GM12878 (cell line): ENCODE measurements around the gene ITGA11. TPM values are rescaled to one million over a fixed set of nuclear protein-coding genes. Genes with fewer than 3 reads are reported as not detected.

Experiments
- ATAC-seq: fragments of 200-7000 bp; cut with Tn5 transposase; 3 replicates; pipeline ENCODE4 v1.9.1; 2020; ENCODE audit warnings: mild to moderate bottlenecking, moderate library complexity
- BruUV-seq: library from RNA; stranded (reverse); fragments of 400-500 nt; replicated peaks from 2 replicates; lab custom pipeline; 2021; lab: Mats Ljungman, UMichigan
- CTCF ChIA-PET: fragments of 300-600 bp; sonication (Branson Sonifier 250); formaldehyde crosslinking; extraction: SDS; loops from one replicate; lab custom pipeline; 2021; ENCODE audit warnings: inconsistent platforms; lab: Yijun Ruan, JAX
- POLR2A ChIA-PET: fragments of 350-600 bp; formaldehyde crosslinking; extraction: SDS; loops from one replicate; lab custom pipeline; 2021; ENCODE audit warnings: inconsistent platforms; lab: Charles Lee
- RAD21 ChIA-PET: fragments of 300-600 bp; sonication (Branson Sonifier 250); formaldehyde crosslinking; loops from one replicate; lab custom pipeline; 2023; ENCODE audit warnings: antibody characterized with exemption; ENCODE audit not compliant: unreplicated experiment; lab: Charles Lee
- SMC1A ChIA-PET: fragments of 300-600 bp; sonication (Branson Sonifier 250); formaldehyde crosslinking; loops from one replicate; lab custom pipeline; 2023; ENCODE audit not compliant: unreplicated experiment, uncharacterized antibody; lab: Charles Lee
- DNase-seq: peaks from one replicate; pipeline ENCODE4 v3.0.0-alpha.2; 2011; ENCODE audit warnings: low read depth, low spot score
- FAIRE-seq: peaks from 3 replicates; lab custom pipeline; 2011; peaks lifted over from hg19 to GRCh38; lab: Jason Lieb, UNC
- H2AFZ ChIP-seq: 2 replicates; pipeline ENCODE4 v1.6.0; 2011; ENCODE audit warnings: low read depth, low read length, control low read depth; ENCODE audit not compliant: control insufficient read depth
- H3K27ac ChIP-seq: 2 replicates; pipeline ENCODE4 v1.5.1; 2011; ENCODE audit warnings: control low read depth; ENCODE audit not compliant: control insufficient read depth, insufficient read depth
- H3K27me3 ChIP-seq, 2 experiments: replicated peaks in 1 of 2; 2 replicates each; pipeline versions ENCODE4 v1.6.0 to v1.6.1; 2011; ENCODE audit warnings: low read length in 1 of 2; ENCODE audit not compliant: control insufficient read depth in 2 of 2, insufficient read depth in 2 of 2
- H3K36me3 ChIP-seq, 2 experiments: 2 replicates each; pipeline ENCODE4 v1.5.1; 2011; ENCODE audit warnings: low read length in 1 of 2; ENCODE audit not compliant: control insufficient read depth in 2 of 2, insufficient read depth in 2 of 2
- H3K4me1 ChIP-seq: 2 replicates; pipeline ENCODE4 v1.6.1; 2011; ENCODE audit warnings: mild to moderate bottlenecking, low read length, moderate library complexity, mixed read lengths; ENCODE audit not compliant: control insufficient read depth, insufficient read depth
- H3K4me2 ChIP-seq: 2 replicates; pipeline ENCODE4 v1.6.0; 2011; ENCODE audit warnings: control low read depth; ENCODE audit not compliant: control insufficient read depth, insufficient read depth
- H3K4me3 ChIP-seq: fragments of 200-600 bp; sonication (generic); 2 replicates; pipeline ENCODE4 v1.5.1; 2016
- H3K79me2 ChIP-seq: 2 replicates; pipeline ENCODE4 v1.6.0; 2011; ENCODE audit warnings: low read length; ENCODE audit not compliant: control insufficient read depth, insufficient read depth
- H3K9ac ChIP-seq: 2 replicates; pipeline ENCODE4 v1.8.0; 2011; ENCODE audit warnings: low read length, control low read depth, mixed read lengths; ENCODE audit not compliant: control insufficient read depth, insufficient read depth
- H3K9me3 ChIP-seq: replicated peaks from 3 replicates; pipeline ENCODE4 v1.5.1; 2011; ENCODE audit warnings: mild to moderate bottlenecking, low read length; ENCODE audit not compliant: control insufficient read depth, insufficient read depth
- H4K20me1 ChIP-seq: 2 replicates; pipeline ENCODE4 v1.6.0; 2011; ENCODE audit not compliant: control insufficient read depth, insufficient read depth
- GABPA ChIP-seq: IDR thresholded peaks from 2 replicates; pipeline ENCODE4 v1.6.1; 2014; ENCODE audit warnings: antibody characterized with exemption, low read depth, mild to moderate bottlenecking, inconsistent platforms
- MTA3 ChIP-seq: IDR thresholded peaks from 2 replicates; pipeline ENCODE4 v1.6.1; 2012; ENCODE audit warnings: low read length, inconsistent platforms, borderline replicate concordance
- MXI1 ChIP-seq: fragments of 150-350 bp; IDR thresholded peaks from 2 replicates; pipeline ENCODE4 v1.6.1; 2011; ENCODE audit warnings: low read depth, mild to moderate bottlenecking, inconsistent platforms, low read length, improper control_type of control experiment
- NFIC ChIP-seq: IDR thresholded peaks from 2 replicates; pipeline ENCODE4 v1.6.1; 2012; ENCODE audit warnings: low read depth, mild to moderate bottlenecking, inconsistent platforms, low read length, moderate library complexity
- NFXL1 ChIP-seq: fragments of 450-650 bp; IDR thresholded peaks from 2 replicates; pipeline ENCODE4 v1.6.1; 2017; ENCODE audit warnings: antibody characterized with exemption, mild to moderate bottlenecking, borderline replicate concordance
- PAX5 ChIP-seq: IDR thresholded peaks from 2 replicates; pipeline ENCODE4 v1.6.1; 2011; ENCODE audit warnings: low read depth, low read length, borderline replicate concordance
- POLR2AphosphoS2 ChIP-seq: IDR thresholded peaks from 2 replicates; pipeline ENCODE4 v1.6.1; 2011; ENCODE audit warnings: low read depth, mild to moderate bottlenecking, low read length, improper control_type of control experiment, moderate library complexity
- POU2F2 ChIP-seq: IDR thresholded peaks from 3 replicates; pipeline ENCODE4 v1.6.1; 2011; ENCODE audit warnings: low read depth, mild to moderate bottlenecking, low read length, borderline replicate concordance
- TARDBP ChIP-seq: IDR thresholded peaks from 2 replicates; pipeline ENCODE4 v1.6.1; 2016; ENCODE audit warnings: borderline replicate concordance
- WGBS: methylation state at CpG from one replicate; pipeline ENCODE4 v1.1.6; 2016; ENCODE audit warnings: low lambda C conversion rate; ENCODE audit not compliant: insufficient replicate concordance, insufficient coverage; ENCODE audit errors: missing lambda C conversion rate; 5-methylcytosine and 5-hydroxymethylcytosine counted together
- in situ Hi-C: fragments of 300-500 bp; cut with MboI; formaldehyde crosslinking; loops from 9 replicates; pipeline ENCODE4 v1.14.3; 2018; ENCODE audit warnings: mixed read lengths
- intact Hi-C: fragments of 100-400 bp; cut with micrococcal nuclease; formaldehyde crosslinking; loops from one replicate; pipeline ENCODE4 v1.14.2; 2022; ENCODE audit not compliant: unreplicated experiment
- polyA plus RNA-seq, 11 experiments: library from polyadenylated mRNA; depleted of rRNA in 4 of 11; unstranded in 6 of 11; stranded (reverse) in 5 of 11; fragments of >200 nt; fragmentation: Nextera tagmentation in 4 of 11; fragmentation: Illumina TruSeq in 1 of 11; extraction: Ambion mirVana in 4 of 11; extraction: Trizol in 1 of 11; gene quantifications; 1 replicate in 1 of 11; 2 replicates in 10 of 11; pipeline versions ENCODE4 v1.2.1 to v1.2.3, GENCODE V29; 2011 to 2016; ENCODE audit warnings: inconsistent platforms in 2 of 11, missing spikeins in 2 of 11, low read depth in 1 of 11
- total RNA-seq, 4 experiments: library from RNA; depleted of rRNA in 3 of 4; stranded (reverse); fragments of >200 nt in 3 of 4; fragmentation: Illumina TruSeq in 1 of 4; extraction: Trizol in 1 of 4; gene quantifications; 2 replicates each; pipeline versions ENCODE4 v1.2.1 to v1.2.3, GENCODE V29; 2013 to 2021
- TF ChIP-seq, protein P1 (sequence below): fragments of 450-650 bp; IDR thresholded peaks from 2 replicates; pipeline ENCODE4 v1.6.1; 2017; ENCODE audit warnings: antibody characterized with exemption, mild to moderate bottlenecking, moderate library complexity
- TF ChIP-seq, protein P2 (sequence below): fragments of 450-650 bp; IDR thresholded peaks from 2 replicates; pipeline ENCODE4 v1.6.1; 2018; ENCODE audit warnings: borderline replicate concordance, mild to moderate bottlenecking; ENCODE audit not compliant: partially characterized antibody

ITGA11 gene
- total and polyA plus RNA-seq, 10 of the 15 experiments (the other 5 are each of a cell fraction or from before 2014, with no cell fraction given), result under 0.01 to 0.36 (median 0.13) TPM; not detected in 1

DNA sequence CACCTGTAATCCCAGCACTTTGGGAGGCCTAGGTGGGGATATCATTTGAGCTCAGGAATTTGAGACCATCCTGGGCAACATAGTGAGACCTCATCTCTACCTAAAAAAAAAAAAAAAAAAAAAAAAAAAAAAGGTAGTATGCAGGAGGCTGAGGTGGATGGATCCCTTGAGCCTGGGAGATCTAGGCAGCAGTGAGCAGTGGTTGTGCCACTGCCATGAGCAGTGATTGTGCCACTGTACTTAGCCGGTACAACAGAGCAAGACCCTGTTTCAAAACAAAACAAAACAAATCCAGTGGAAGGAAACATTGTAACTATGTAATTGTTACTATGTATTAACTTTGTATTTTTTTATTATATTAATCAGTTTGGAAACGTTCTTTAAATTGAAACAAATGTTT lies 148.6 kb downstream of the ITGA11 start:
- no peak overlapping the region for H3K4me3 ChIP-seq
- intact Hi-C loops (no loop called here), in situ Hi-C loops (no loop called here)
- no peak for DNase-seq
- ChIA-PET CTCF (no interaction called here), SMC1A (interaction anchor here (1.7 to 3.4 kb wide), 2 partner anchors 13 to 24 kb away, joined by 8 to 20 read pairs; no protein-coding TSS in a partner anchor), RAD21 (interaction anchor here (2.0 to 3.2 kb wide), 2 partner anchors 8 to 23 kb away, joined by 5 to 11 read pairs; no protein-coding TSS in a partner anchor)
- peaks cover 97% of the 10 kb centered on the region for H3K79me2 ChIP-seq
- H3K27ac ChIP-seq, result no peak overlapping the region
- BruUV-seq, result no TSS peak
- FAIRE-seq, result no peak
- no peaks in the 10 kb centered on the region; the same call in 1 of the 2 replicates for H3K4me1 ChIP-seq
- H2AFZ ChIP-seq, result no peak overlapping the region
- H4K20me1 ChIP-seq, result no peaks in the 10 kb centered on the region
- H3K4me2 ChIP-seq, result 0 out of 2 replicates have a peak overlapping the region, but pooled peaks have one; percentile 19
- peaks cover 5% of the 10 kb centered on the region for H3K9me3 ChIP-seq
- H3K9ac ChIP-seq, result no peak overlapping the region
- ATAC-seq, result no peak
- 81% methylated on average over 2 of the region's 2 CpGs for whole genome bisulfite sequencing
- peaks cover 3 to 12% of the 10 kb centered on the region in 2 experiments for H3K36me3 ChIP-seq
- no peak for TF ChIP-seq NFIC
- no peak for TF ChIP-seq NFXL1
- no peak for TF ChIP-seq GABPA
- TF ChIP-seq POLR2AphosphoS2, result no peak
- TF ChIP-seq MXI1, result no peak
- no peak for TF ChIP-seq POU2F2
- TF ChIP-seq PAX5, result no peak
- TF ChIP-seq, protein P1, sequence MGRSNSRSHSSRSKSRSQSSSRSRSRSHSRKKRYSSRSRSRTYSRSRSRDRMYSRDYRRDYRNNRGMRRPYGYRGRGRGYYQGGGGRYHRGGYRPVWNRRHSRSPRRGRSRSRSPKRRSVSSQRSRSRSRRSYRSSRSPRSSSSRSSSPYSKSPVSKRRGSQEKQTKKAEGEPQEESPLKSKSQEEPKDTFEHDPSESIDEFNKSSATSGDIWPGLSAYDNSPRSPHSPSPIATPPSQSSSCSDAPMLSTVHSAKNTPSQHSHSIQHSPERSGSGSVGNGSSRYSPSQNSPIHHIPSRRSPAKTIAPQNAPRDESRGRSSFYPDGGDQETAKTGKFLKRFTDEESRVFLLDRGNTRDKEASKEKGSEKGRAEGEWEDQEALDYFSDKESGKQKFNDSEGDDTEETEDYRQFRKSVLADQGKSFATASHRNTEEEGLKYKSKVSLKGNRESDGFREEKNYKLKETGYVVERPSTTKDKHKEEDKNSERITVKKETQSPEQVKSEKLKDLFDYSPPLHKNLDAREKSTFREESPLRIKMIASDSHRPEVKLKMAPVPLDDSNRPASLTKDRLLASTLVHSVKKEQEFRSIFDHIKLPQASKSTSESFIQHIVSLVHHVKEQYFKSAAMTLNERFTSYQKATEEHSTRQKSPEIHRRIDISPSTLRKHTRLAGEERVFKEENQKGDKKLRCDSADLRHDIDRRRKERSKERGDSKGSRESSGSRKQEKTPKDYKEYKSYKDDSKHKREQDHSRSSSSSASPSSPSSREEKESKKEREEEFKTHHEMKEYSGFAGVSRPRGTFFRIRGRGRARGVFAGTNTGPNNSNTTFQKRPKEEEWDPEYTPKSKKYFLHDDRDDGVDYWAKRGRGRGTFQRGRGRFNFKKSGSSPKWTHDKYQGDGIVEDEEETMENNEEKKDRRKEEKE, result no peak
- no peak for TF ChIP-seq TARDBP
- no peak for TF ChIP-seq MTA3
- TF ChIP-seq, protein P2, sequence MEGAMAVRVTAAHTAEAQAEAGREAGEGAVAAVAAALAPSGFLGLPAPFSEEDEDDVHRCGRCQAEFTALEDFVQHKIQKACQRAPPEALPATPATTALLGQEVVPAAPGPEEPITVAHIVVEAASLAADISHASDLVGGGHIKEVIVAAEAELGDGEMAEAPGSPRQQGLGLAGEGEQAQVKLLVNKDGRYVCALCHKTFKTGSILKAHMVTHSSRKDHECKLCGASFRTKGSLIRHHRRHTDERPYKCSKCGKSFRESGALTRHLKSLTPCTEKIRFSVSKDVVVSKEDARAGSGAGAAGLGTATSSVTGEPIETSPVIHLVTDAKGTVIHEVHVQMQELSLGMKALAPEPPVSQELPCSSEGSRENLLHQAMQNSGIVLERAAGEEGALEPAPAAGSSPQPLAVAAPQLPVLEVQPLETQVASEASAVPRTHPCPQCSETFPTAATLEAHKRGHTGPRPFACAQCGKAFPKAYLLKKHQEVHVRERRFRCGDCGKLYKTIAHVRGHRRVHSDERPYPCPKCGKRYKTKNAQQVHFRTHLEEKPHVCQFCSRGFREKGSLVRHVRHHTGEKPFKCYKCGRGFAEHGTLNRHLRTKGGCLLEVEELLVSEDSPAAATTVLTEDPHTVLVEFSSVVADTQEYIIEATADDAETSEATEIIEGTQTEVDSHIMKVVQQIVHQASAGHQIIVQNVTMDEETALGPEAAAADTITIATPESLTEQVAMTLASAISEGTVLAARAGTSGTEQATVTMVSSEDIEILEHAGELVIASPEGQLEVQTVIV, result no peak
- TF ChIP-seq, all 136 proteins: peak for 0
- no peaks in the 10 kb centered on the region for H3K27me3 ChIP-seq
- POLR2A ChIA-PET, result interaction anchor here (0.6 kb wide), 1 partner anchor 23 kb away, joined by 4 read pairs; no protein-coding TSS in a partner anchor
